Smooth muscle cell (in vitro differentiated cells): ENCODE measurements around the gene STPG4. TPM values are rescaled to one million over a fixed set of nuclear protein-coding genes. Genes with fewer than 3 reads are reported as not detected.
A peak's percentile ranks its signal among the peaks of the same experiment; 100 is the strongest.

ENCODE experiments used
- DNase-seq: peaks from one replicate; lab custom pipeline; 2025; ENCODE audit not compliant: unreplicated experiment; lab: John Stamatoyannopoulos, UW
- H2AFZ ChIP-seq: fragments of 200-600 bp; sonication (generic); 2 replicates; pipeline ENCODE4 v1.6.0; 2016; ENCODE audit warnings: antibody characterized with exemption, low read depth, mild to moderate bottlenecking
- H3F3A ChIP-seq: fragments of 200-600 bp; sonication (generic); 2 replicates; pipeline ENCODE4 v1.6.0; 2017; ENCODE audit warnings: antibody characterized with exemption, low read depth
- H3K27ac ChIP-seq: fragments of 200-600 bp; sonication (generic); 2 replicates; pipeline ENCODE4 v1.5.1; 2016; ENCODE audit warnings: low read depth, mild to moderate bottlenecking
- H3K27me3 ChIP-seq: fragments of 200-600 bp; sonication (generic); 2 replicates; pipeline ENCODE4 v1.6.1; 2016; ENCODE audit warnings: low read depth, mild to moderate bottlenecking
- H3K36me3 ChIP-seq: fragments of 200-600 bp; sonication (generic); 2 replicates; pipeline ENCODE4 v1.5.1; 2016; ENCODE audit warnings: low read depth
- H3K4me1 ChIP-seq: fragments of 200-600 bp; sonication (generic); 2 replicates; pipeline ENCODE4 v1.5.1; 2016; ENCODE audit warnings: low read depth
- H3K4me2 ChIP-seq: fragments of 200-600 bp; sonication (generic); 2 replicates; pipeline ENCODE4 v1.6.0; 2016; ENCODE audit warnings: mild to moderate bottlenecking
- H3K4me3 ChIP-seq: fragments of 200-600 bp; sonication (generic); 2 replicates; pipeline ENCODE4 v1.5.1; 2016; ENCODE audit warnings: mild to moderate bottlenecking
- H3K79me2 ChIP-seq: fragments of 200-600 bp; sonication (generic); 2 replicates; pipeline ENCODE4 v1.6.0; 2016; ENCODE audit warnings: low read depth, mild to moderate bottlenecking
- H3K9ac ChIP-seq: fragments of 200-600 bp; sonication (generic); 2 replicates; pipeline ENCODE4 v1.6.0; 2016; ENCODE audit warnings: low read depth
- H3K9me3 ChIP-seq: fragments of 200-600 bp; sonication (generic); replicated peaks from 2 replicates; pipeline ENCODE4 v1.5.1; 2016; ENCODE audit warnings: low read depth
- H4K20me1 ChIP-seq: fragments of 200-600 bp; sonication (generic); 2 replicates; pipeline ENCODE4 v1.6.0; 2016; ENCODE audit warnings: low read depth
- CTCF ChIP-seq: fragments of 200-600 bp; sonication (generic); IDR thresholded peaks from 2 replicates; pipeline ENCODE4 v1.5.1; 2017; ENCODE audit warnings: borderline replicate concordance, mild to moderate bottlenecking, antibody characterized with exemption; ENCODE audit not compliant: insufficient read depth, poor library complexity, severe bottlenecking
- WGBS: methylation state at CpG from one replicate; pipeline ENCODE4 v1.1.7; 2016; ENCODE audit warnings: low lambda C conversion rate; 5-methylcytosine and 5-hydroxymethylcytosine counted together
- polyA plus RNA-seq: library from polyadenylated mRNA; unstranded; fragments of >200 nt; fragmentation: Nextera tagmentation; extraction: Ambion mirVana; gene quantifications from 2 replicates; pipeline ENCODE4 v1.2.1, GENCODE V29; 2016
- total RNA-seq: library from RNA; depleted of rRNA; stranded (reverse); fragments of >200 nt; gene quantifications from 2 replicates; pipeline ENCODE4 v1.2.3, GENCODE V29; 2014

STPG4 gene
- total and polyA plus RNA-seq, 2 experiments from 2014 or later, result 0.54 TPM; not detected in 1

GRCh38 chr2:47063538-47063930, 91.6 kb downstream of the STPG4 start:
- peaks cover 22% of the 10 kb centered on the region for H3K4me1 ChIP-seq
- no peak overlapping the region for H2AFZ ChIP-seq
- DNase-seq, result no peak
- TF ChIP-seq CTCF, result no peak
- no peaks in the 10 kb centered on the region for H3K9me3 ChIP-seq
- WGBS, result 48% methylated on average over 4 of the region's 4 CpGs
- H3K4me2 ChIP-seq, result no peak overlapping the region
- peak overlapping the region; percentile 7 for H3K27ac ChIP-seq
- no peaks in the 10 kb centered on the region for H3K27me3 ChIP-seq
- no peaks in the 10 kb centered on the region for H3K36me3 ChIP-seq
- no peaks in the 10 kb centered on the region for H4K20me1 ChIP-seq
- H3K9ac ChIP-seq, result no peak overlapping the region
- H3F3A ChIP-seq, result peaks cover 20% of the 10 kb centered on the region
- no peak overlapping the region for H3K4me3 ChIP-seq
- no peaks in the 10 kb centered on the region for H3K79me2 ChIP-seq

DNA sequence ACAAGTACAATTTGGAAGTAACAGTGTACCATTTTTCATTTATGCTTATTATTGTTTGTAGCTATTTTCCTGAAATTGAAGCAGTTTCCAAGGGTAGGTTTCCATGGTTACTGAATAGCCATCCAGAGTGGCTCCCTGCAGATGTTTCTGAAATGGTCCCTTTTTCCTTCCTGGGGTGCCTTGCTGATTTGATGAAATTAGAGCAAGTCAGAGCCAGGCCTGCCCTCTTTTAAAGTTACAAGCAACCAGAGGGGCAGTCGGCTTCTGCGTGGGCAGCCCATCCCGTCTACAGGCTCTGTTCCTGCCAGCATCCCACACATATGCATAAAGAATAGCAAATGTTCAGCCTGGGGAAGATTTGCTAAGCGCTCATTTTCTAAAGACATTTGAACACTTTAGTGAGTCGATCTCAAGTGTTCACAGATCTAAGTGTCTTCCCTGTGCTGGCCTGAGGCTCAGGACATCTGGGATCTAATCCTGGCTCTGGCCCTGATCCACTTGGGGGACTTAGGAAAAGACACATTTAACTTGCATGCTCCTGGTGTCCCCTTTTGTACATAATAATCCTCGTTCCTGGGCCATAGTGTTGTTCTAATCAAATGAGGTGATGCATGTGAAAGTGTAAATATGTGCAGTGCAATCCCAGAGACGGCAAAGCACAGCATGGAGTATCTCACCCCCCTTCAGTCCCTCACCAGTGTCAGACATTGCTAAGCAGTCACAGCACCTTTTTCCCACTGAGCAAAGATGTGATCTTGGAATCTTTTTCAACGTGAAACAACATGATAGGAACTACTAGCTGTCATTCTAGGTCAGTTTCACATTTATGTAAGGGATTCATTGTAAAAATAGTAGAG, 92.2 kb downstream of the STPG4 start:
- no peak overlapping the region for H3K4me3 ChIP-seq
- peaks cover 22% of the 10 kb centered on the region for H3F3A ChIP-seq
- no peaks in the 10 kb centered on the region for H3K9me3 ChIP-seq
- H3K79me2 ChIP-seq, result no peaks in the 10 kb centered on the region
- H3K27me3 ChIP-seq, result no peaks in the 10 kb centered on the region
- WGBS, result 43% methylated on average over 8 of the region's 8 CpGs
- peak overlapping the region; percentile 13 for H3K4me2 ChIP-seq
- H2AFZ ChIP-seq, result no peak overlapping the region
- no peak for DNase-seq
- no peaks in the 10 kb centered on the region for H3K36me3 ChIP-seq
- peaks cover 28% of the 10 kb centered on the region for H3K4me1 ChIP-seq
- no peak for TF ChIP-seq CTCF
- no peak overlapping the region for H3K9ac ChIP-seq
- no peaks in the 10 kb centered on the region for H4K20me1 ChIP-seq
- peak overlapping the region; percentile 7 for H3K27ac ChIP-seq

DNA sequence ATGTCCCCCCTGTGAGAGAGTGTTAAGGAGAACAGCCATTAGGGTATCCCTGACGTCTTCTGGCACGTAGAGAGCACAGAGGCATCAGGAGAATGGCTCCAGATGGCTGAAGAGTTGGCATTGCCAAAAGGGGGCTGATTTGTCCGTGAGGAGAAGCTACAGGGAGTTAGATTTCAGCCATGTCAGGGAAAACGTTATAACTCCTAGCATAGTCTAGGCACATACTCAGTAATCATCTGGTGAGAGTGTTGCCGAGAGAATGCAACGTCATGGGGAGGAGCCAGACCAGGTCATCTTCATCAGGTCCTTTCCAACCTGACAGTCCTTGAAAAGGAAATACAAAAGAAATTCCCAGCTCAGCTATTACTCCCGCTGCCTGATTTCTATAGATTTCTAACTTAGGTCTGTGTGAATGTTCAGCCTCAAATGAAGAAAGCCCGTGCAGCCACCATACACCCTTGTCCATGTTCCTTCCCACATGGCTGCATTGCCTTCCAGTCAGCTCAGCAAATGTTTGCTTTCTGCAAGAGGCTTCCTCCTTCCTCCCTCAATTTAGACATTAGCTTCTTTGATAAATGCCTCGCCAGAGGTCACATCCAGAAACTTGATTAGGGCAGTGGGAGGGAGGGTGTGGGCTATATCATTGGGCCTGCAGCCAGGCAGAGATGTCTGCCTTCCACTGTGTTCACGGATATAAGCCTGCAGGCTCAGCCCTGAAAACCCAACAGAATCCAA, 93.0 kb downstream of the STPG4 start:
- H3K27ac ChIP-seq, result peak overlapping the region; percentile 35
- no peaks in the 10 kb centered on the region for H3K36me3 ChIP-seq
- H3K27me3 ChIP-seq, result no peaks in the 10 kb centered on the region
- peak overlapping the region; percentile 13 for H3K4me2 ChIP-seq
- 74% methylated on average over 10 of the region's 10 CpGs for WGBS
- no peak overlapping the region for H3K9ac ChIP-seq
- DNase-seq, result no peak
- H3K79me2 ChIP-seq, result no peaks in the 10 kb centered on the region
- H2AFZ ChIP-seq, result no peak overlapping the region
- peaks cover 28% of the 10 kb centered on the region for H3F3A ChIP-seq
- no peak for TF ChIP-seq CTCF
- H3K9me3 ChIP-seq, result no peaks in the 10 kb centered on the region
- H3K4me1 ChIP-seq, result peaks cover 34% of the 10 kb centered on the region
- no peaks in the 10 kb centered on the region for H4K20me1 ChIP-seq
- no peak overlapping the region for H3K4me3 ChIP-seq
